ENCODE results near the gene KDM3B. TPM values are rescaled to one million over a fixed set of nuclear protein-coding genes. Genes with fewer than 3 reads are reported as not detected.

Gene KDM3B
- polyA plus RNA-seq, 1 of the 3 experiments (the other 2 are of a cell fraction), result 22.4 TPM

GRCh38 chr5:138453590-138453989, 101.1 kb downstream of the KDM3B start:
- TF ChIP-seq RFX5 (IDR thresholded peaks at IDR 0.05; ENCODE audit: low read length), result no peak
- TF ChIP-seq ZBTB33 (IDR thresholded peaks at IDR 0.05; ENCODE audit: borderline replicate concordance, low read depth), result no peak
- no peak for TF ChIP-seq TCF12 (IDR thresholded peaks at IDR 0.05)
- no peak for TF ChIP-seq MEF2A (IDR thresholded peaks at IDR 0.05; ENCODE audit: borderline replicate concordance, low read depth)
- TF ChIP-seq PBX3 (IDR thresholded peaks at IDR 0.05), result no peak
- no peak for TF ChIP-seq SMC3 (IDR thresholded peaks at IDR 0.05; ENCODE audit: low read depth, low read length)
- TF ChIP-seq YY1 (IDR thresholded peaks at IDR 0.05; ENCODE audit: low read depth), result no peak
- no peak for TF ChIP-seq USF2 (IDR thresholded peaks at IDR 0.05; ENCODE audit: borderline replicate concordance, low read depth, low read length)
- TF ChIP-seq USF1 (IDR thresholded peaks at IDR 0.05; ENCODE audit: borderline replicate concordance, low read depth), result no peak
- no peak for TF ChIP-seq SIN3A (IDR thresholded peaks at IDR 0.05; ENCODE audit: borderline replicate concordance, low read depth, low read length)
- no peak for TF ChIP-seq GATA2 (CRISPR knock-in tag; IDR thresholded peaks at IDR 0.05)
- no peak for TF ChIP-seq RAD21 (IDR thresholded peaks at IDR 0.05; ENCODE audit: low read length)
- no peaks in the 10 kb centered on the region for H3K9me3 ChIP-seq
- no peaks in the 10 kb centered on the region for H3K27me3 ChIP-seq (ENCODE audit: insufficient read depth)
- DNase-seq, result no peak
- no peaks in the 10 kb centered on the region for H3K9me2 ChIP-seq
- no peak overlapping the region for H3K9ac ChIP-seq
- no peak overlapping the region for H3K27ac ChIP-seq (ENCODE audit: low read depth in 2 of 2, low read length in 1 of 2)
- CTCF ChIA-PET, result interaction anchor here (0.8 to 4.7 kb wide), 4 partner anchors 10 to 126 kb away, joined by 3 to 51 read pairs (median 4); no protein-coding TSS in a partner anchor
- POLR2A ChIA-PET, result no interaction called here
- H3F3A ChIP-seq (replicated peaks; ENCODE audit: insufficient read depth), result no peaks in the 10 kb centered on the region
- WGBS (ENCODE audit: low lambda C conversion rate), result 96% methylated on average over 12 of the region's 13 CpGs
- H2AFZ ChIP-seq (ENCODE audit: low read depth), result no peak overlapping the region
- no peak overlapping the region for H3K4me3 ChIP-seq (ENCODE audit: low read depth in 2 of 2, low read length in 1 of 2)
- peaks cover 12 to 17% of the 10 kb centered on the region in 2 experiments; a peak in 3 of 4 replicates for H3K4me1 ChIP-seq (ENCODE audit: control insufficient read depth in 1 of 2, insufficient read depth in 2 of 2, low read depth in 1 of 2, low read length in 1 of 2)
- no peaks in the 10 kb centered on the region for H3K79me2 ChIP-seq (ENCODE audit: insufficient read depth)
- H4K20me1 ChIP-seq (ENCODE audit: insufficient read depth), result no peaks in the 10 kb centered on the region
- no peak overlapping the region for H3K4me2 ChIP-seq
- H3K36me3 ChIP-seq (replicated peaks in 1 of 2; ENCODE audit: control insufficient read depth in 1 of 2, insufficient read depth in 2 of 2, low read length in 1 of 2), result no peaks in the 10 kb centered on the region

GRCh38 chr5:138454121-138454520, 101.6 kb downstream of the KDM3B start:
- ChIA-PET CTCF (interaction anchor here (2.0 to 4.7 kb wide), 2 partner anchors 10 to 49 kb away, joined by 14 to 51 read pairs; no protein-coding TSS in a partner anchor), POLR2A (no interaction called here)
- Histone ChIP-seq H3K4me2 (no peak overlapping the region), H3K9me3 (no peaks in the 10 kb centered on the region), H3K9me2 (no peaks in the 10 kb centered on the region), H3K27me3 (ENCODE audit: insufficient read depth) (no peaks in the 10 kb centered on the region), H3K27ac (ENCODE audit: low read depth in 2 of 2, low read length in 1 of 2) (no peak overlapping the region), H2AFZ (ENCODE audit: low read depth) (no peak overlapping the region), H3K4me1 (ENCODE audit: control insufficient read depth in 1 of 2, insufficient read depth in 2 of 2, low read depth in 1 of 2, low read length in 1 of 2) (peaks cover 6 to 11% of the 10 kb centered on the region in 2 experiments; a peak in 3 of 4 replicates), H3K79me2 (ENCODE audit: insufficient read depth) (no peaks in the 10 kb centered on the region), H4K20me1 (ENCODE audit: insufficient read depth) (no peaks in the 10 kb centered on the region), H3F3A (replicated peaks; ENCODE audit: insufficient read depth) (no peaks in the 10 kb centered on the region), H3K36me3 (replicated peaks in 1 of 2; ENCODE audit: control insufficient read depth in 1 of 2, insufficient read depth in 2 of 2, low read length in 1 of 2) (no peaks in the 10 kb centered on the region), H3K4me3 (ENCODE audit: low read depth in 2 of 2, low read length in 1 of 2) (no peak overlapping the region), H3K9ac (no peak overlapping the region)
- WGBS (ENCODE audit: low lambda C conversion rate), result 62% methylated on average over 4 of the region's 8 CpGs
- DNase-seq, result no peak
- TF ChIP-seq TAF1 (IDR thresholded peaks at IDR 0.05; ENCODE audit: borderline replicate concordance, low read depth, low read length) (no peak), NRF1 (IDR thresholded peaks at IDR 0.05; ENCODE audit: low read depth, low read length) (no peak), FOSL2 (IDR thresholded peaks at IDR 0.05; ENCODE audit: borderline replicate concordance, low read depth) (no peak), TEAD4 (IDR thresholded peaks at IDR 0.05; ENCODE audit: borderline replicate concordance, insufficient read depth) (no peak), MXI1 (IDR thresholded peaks at IDR 0.05; ENCODE audit: low read depth, low read length) (no peak), FOXJ3 (CRISPR knock-in tag; IDR thresholded peaks at IDR 0.05) (no peak), MEF2A (IDR thresholded peaks at IDR 0.05; ENCODE audit: borderline replicate concordance, low read depth) (no peak), SMC3 (IDR thresholded peaks at IDR 0.05; ENCODE audit: low read depth, low read length) (no peak), GABPA (IDR thresholded peaks at IDR 0.05; ENCODE audit: low read depth) (no peak), EP300 (IDR thresholded peaks at IDR 0.05; ENCODE audit: borderline replicate concordance in 1 of 2, low read depth in 1 of 2, low read length in 1 of 2) (no peak), IRF3 (IDR thresholded peaks at IDR 0.05; ENCODE audit: low read depth, low read length) (no peak), YY1 (IDR thresholded peaks at IDR 0.05; ENCODE audit: low read depth) (no peak), GATA2 (CRISPR knock-in tag; IDR thresholded peaks at IDR 0.05) (no peak)

All from SK-N-SH (cell line).